ENCODE data around the gene ADGB.

ADGB gene

GRCh38 chr6:146628350-146628749 is 29.6 kb downstream of the ADGB start:
- DNase-seq (ENCODE audit: low read depth in 1 of 2, low spot score in 1 of 2), result no peak
- TF ChIP-seq GABPA (IDR thresholded peaks at IDR 0.05; ENCODE audit: low read depth) (no peak), SPI1 (IDR thresholded peaks at IDR 0.05; ENCODE audit: borderline replicate concordance, low read depth) (no peak), POLR2AphosphoS5 (IDR thresholded peaks at IDR 0.05; ENCODE audit: low read depth) (no peak), CTCF (IDR thresholded peaks at IDR 0.05; ENCODE audit: insufficient read depth, low read length) (no peak), REST (IDR thresholded peaks at IDR 0.05; ENCODE audit: insufficient replicate concordance, low read depth) (no peak)
- H3K27me3 ChIP-seq (ENCODE audit: insufficient read depth, poor library complexity, severe bottlenecking), result no peaks in the 10 kb centered on the region
- no peak overlapping the region for H3K4me3 ChIP-seq (replicated peaks; ENCODE audit: insufficient read depth, low read length)
- no peak overlapping the region for H3K27ac ChIP-seq (replicated peaks)

GRCh38 chr6:146634022-146634421 is 35.2 kb downstream of the ADGB start:
- Histone ChIP-seq H3K27me3 (ENCODE audit: insufficient read depth, poor library complexity, severe bottlenecking) (no peaks in the 10 kb centered on the region), H3K27ac (replicated peaks) (no peak overlapping the region), H3K4me3 (replicated peaks; ENCODE audit: insufficient read depth, low read length) (no peak overlapping the region)
- DNase-seq (ENCODE audit: low read depth in 1 of 2, low spot score in 1 of 2), result no peak
- TF ChIP-seq CTCF (IDR thresholded peaks at IDR 0.05; ENCODE audit: insufficient read depth, low read length), result no peak

GRCh38 chr6:146635165-146635564 is 36.4 kb downstream of the ADGB start:
- no peak for DNase-seq (ENCODE audit: low read depth in 1 of 2, low spot score in 1 of 2)
- Histone ChIP-seq H3K27me3 (ENCODE audit: insufficient read depth, poor library complexity, severe bottlenecking) (no peaks in the 10 kb centered on the region), H3K27ac (replicated peaks) (no peak overlapping the region), H3K4me3 (replicated peaks; ENCODE audit: insufficient read depth, low read length) (no peak overlapping the region)
- TF ChIP-seq GABPA (IDR thresholded peaks at IDR 0.05; ENCODE audit: low read depth) (no peak), SPI1 (IDR thresholded peaks at IDR 0.05; ENCODE audit: borderline replicate concordance, low read depth) (no peak), POLR2AphosphoS5 (IDR thresholded peaks at IDR 0.05; ENCODE audit: low read depth) (no peak), CTCF (IDR thresholded peaks at IDR 0.05; ENCODE audit: insufficient read depth, low read length) (no peak), REST (IDR thresholded peaks at IDR 0.05; ENCODE audit: insufficient replicate concordance, low read depth) (no peak)

GRCh38 chr6:146636481-146636880 is 37.7 kb downstream of the ADGB start:
- H3K4me3 ChIP-seq (replicated peaks; ENCODE audit: insufficient read depth, low read length), result no peak overlapping the region
- TF ChIP-seq POLR2AphosphoS5 (IDR thresholded peaks at IDR 0.05; ENCODE audit: low read depth), result no peak
- TF ChIP-seq REST (IDR thresholded peaks at IDR 0.05; ENCODE audit: insufficient replicate concordance, low read depth), result no peak
- TF ChIP-seq SPI1 (IDR thresholded peaks at IDR 0.05; ENCODE audit: borderline replicate concordance, low read depth), result no peak
- TF ChIP-seq GABPA (IDR thresholded peaks at IDR 0.05; ENCODE audit: low read depth), result no peak
- no peak for TF ChIP-seq CTCF (IDR thresholded peaks at IDR 0.05; ENCODE audit: insufficient read depth, low read length)
- H3K27ac ChIP-seq (replicated peaks), result no peak overlapping the region
- no peak for DNase-seq (ENCODE audit: low read depth in 1 of 2, low spot score in 1 of 2)
- no peaks in the 10 kb centered on the region for H3K27me3 ChIP-seq (ENCODE audit: insufficient read depth, poor library complexity, severe bottlenecking)
